ENCODE data around the gene WASF2.

WASF2 gene

DNA sequence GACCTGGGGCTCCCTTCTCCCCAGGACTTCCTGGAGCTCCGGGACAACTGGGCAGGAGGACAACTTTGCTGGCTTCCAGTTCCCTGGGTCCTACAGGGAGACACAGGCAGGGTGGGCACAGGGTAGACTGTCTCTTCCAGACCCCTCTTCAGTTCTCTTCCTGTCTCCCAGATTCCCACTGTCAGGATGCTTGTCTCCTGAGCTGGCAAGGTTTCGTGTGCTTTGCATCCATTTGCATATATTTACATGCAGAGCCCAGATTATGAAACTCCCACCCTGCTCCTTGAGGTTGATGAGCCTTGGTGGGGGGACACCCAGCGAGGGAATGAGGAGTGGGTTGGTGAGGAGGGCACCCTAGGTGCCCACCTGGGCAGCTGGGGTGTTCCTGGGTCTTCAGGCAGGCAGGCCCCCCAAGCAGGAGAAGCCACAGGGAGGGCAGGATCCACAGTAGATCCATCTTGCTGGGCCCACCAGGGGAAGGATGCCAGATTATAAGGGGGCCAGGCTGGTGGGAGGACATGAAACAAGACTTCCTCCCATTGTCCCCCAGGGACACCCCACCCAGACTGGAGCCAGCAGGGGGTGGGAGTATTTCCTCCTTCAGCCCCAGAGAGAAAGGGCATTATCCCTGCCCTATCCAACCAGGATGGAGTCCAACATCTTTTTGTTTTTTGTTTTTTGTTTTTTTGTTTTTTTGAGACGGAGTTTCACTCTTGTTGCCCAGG is 115.4 kb downstream of the WASF2 start, which contains the start of gene FCN3:
TSS of gene FCN3 (minus strand) at position 463 of the 725 bp plus-strand sequence. CDS start at position 457, 6 bp downstream.
- no peak for TF ChIP-seq CTCF (IDR thresholded peaks at IDR 0.05; ENCODE audit: insufficient read depth, low read length)
- TF ChIP-seq GABPA (IDR thresholded peaks at IDR 0.05; ENCODE audit: low read depth): no peak
- TF ChIP-seq, protein P1, sequence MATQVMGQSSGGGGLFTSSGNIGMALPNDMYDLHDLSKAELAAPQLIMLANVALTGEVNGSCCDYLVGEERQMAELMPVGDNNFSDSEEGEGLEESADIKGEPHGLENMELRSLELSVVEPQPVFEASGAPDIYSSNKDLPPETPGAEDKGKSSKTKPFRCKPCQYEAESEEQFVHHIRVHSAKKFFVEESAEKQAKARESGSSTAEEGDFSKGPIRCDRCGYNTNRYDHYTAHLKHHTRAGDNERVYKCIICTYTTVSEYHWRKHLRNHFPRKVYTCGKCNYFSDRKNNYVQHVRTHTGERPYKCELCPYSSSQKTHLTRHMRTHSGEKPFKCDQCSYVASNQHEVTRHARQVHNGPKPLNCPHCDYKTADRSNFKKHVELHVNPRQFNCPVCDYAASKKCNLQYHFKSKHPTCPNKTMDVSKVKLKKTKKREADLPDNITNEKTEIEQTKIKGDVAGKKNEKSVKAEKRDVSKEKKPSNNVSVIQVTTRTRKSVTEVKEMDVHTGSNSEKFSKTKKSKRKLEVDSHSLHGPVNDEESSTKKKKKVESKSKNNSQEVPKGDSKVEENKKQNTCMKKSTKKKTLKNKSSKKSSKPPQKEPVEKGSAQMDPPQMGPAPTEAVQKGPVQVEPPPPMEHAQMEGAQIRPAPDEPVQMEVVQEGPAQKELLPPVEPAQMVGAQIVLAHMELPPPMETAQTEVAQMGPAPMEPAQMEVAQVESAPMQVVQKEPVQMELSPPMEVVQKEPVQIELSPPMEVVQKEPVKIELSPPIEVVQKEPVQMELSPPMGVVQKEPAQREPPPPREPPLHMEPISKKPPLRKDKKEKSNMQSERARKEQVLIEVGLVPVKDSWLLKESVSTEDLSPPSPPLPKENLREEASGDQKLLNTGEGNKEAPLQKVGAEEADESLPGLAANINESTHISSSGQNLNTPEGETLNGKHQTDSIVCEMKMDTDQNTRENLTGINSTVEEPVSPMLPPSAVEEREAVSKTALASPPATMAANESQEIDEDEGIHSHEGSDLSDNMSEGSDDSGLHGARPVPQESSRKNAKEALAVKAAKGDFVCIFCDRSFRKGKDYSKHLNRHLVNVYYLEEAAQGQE (IDR thresholded peaks at IDR 0.05; ENCODE audit: insufficient replicate concordance, low read depth): no peak
- no peak for TF ChIP-seq SPI1 (IDR thresholded peaks at IDR 0.05; ENCODE audit: borderline replicate concordance, low read depth)
- TF ChIP-seq POLR2AphosphoS5 (IDR thresholded peaks at IDR 0.05; ENCODE audit: low read depth): no peak
- Histone ChIP-seq H3K27me3 (ENCODE audit: insufficient read depth, poor library complexity, severe bottlenecking) (no peaks in the 10 kb centered on the region), H3K4me3 (replicated peaks; ENCODE audit: insufficient read depth, low read length) (no peak within 1 kb of the TSS), H3K27ac (replicated peaks) (no peak within 1 kb of the TSS)
- no peak for DNase-seq (ENCODE audit: low read depth in 1 of 2, low spot score in 1 of 2)

DNA sequence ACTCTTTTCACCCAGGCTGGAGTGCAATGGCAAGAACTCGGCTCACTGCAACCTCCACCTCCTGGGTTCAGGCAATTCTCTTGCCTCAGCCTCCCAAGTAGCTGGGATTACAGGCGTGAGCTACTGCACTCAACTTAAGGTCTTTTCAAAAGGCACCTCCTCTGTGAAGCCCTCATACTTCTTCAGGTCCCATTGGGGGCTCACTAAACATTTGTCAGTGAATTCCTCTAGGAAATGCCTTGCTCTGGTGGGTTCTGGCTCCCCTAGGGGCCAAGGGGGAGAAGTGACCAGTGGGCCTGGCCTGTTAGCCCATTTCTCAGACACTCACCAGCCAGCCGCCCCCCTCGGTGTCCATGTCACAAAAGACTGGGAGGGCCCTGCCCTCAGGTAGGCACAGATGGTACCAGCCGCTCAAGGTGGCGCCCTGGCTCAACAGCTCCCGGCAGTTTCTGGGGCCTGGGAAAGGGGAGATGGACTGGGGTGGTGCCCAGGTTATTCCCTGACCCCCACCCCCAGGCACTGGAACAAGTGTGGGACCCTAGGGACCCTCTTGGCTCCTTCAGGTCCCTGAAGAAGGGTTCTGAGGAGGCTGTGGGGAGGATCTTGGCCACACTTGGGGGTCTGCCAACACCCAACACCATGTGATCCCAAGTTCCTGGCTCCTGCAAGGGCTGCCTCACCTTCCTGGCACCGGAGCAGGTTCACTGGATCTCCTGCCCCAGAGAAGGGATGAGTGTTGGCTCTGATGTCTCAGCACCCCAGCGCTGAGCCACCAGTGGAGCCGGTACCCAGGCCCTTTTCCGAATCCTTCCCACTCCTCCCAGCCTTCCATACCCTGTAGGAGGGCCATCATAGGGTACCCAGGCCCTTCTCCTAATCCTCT is 116.9 kb downstream of the WASF2 start:
- DNase-seq (ENCODE audit: low read depth in 1 of 2, low spot score in 1 of 2): no peak
- Histone ChIP-seq H3K4me3 (replicated peaks; ENCODE audit: insufficient read depth, low read length) (no peak overlapping the region), H3K27ac (replicated peaks) (no peak overlapping the region), H3K27me3 (ENCODE audit: insufficient read depth, poor library complexity, severe bottlenecking) (no peaks in the 10 kb centered on the region)
- TF ChIP-seq, protein P1 (IDR thresholded peaks at IDR 0.05; ENCODE audit: insufficient replicate concordance, low read depth): no peak
- TF ChIP-seq SPI1 (IDR thresholded peaks at IDR 0.05; ENCODE audit: borderline replicate concordance, low read depth): no peak
- no peak for TF ChIP-seq POLR2AphosphoS5 (IDR thresholded peaks at IDR 0.05; ENCODE audit: low read depth)
- TF ChIP-seq CTCF (IDR thresholded peaks at IDR 0.05; ENCODE audit: insufficient read depth, low read length): no peak
- no peak for TF ChIP-seq GABPA (IDR thresholded peaks at IDR 0.05; ENCODE audit: low read depth)

DNA sequence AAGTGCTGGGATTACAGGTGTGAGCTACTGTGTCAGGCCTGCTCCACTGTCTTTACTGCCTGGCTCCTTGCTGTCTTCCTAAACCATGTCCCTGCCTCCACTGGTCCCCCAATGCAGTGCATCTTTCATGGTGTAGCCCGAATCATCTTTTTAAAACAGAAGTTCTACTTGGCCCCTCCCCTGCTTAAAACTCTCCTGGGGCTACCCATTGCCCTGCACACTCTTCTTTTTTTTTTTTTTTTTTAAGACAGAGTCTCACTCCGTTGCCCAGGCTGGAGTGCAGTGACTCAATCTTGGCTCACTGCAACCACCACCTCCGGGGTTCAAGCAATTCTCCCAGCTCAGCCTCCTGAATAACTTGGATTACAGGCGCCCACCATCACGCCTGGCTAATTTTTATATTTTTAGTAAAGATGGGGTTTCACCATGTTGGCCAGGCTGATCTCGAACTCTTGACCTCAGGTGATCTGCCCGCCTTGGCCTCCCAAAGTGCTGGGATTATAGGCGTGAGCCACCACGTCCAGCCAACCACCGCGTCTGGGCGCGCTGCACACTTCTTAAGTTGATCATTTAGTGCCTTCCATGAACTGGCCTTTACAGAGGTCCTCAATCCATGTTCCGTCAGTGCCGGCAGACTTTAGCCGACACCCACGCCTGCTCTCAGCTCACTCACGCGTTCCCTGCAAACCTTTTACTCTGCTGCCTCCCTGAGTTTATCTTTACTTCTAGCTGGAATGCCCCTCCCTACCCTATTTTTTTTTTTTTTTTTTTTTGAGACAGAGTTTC is 117.8 kb downstream of the WASF2 start:
- no peak for DNase-seq (ENCODE audit: low read depth in 1 of 2, low spot score in 1 of 2)
- Histone ChIP-seq H3K27me3 (ENCODE audit: insufficient read depth, poor library complexity, severe bottlenecking) (no peaks in the 10 kb centered on the region), H3K27ac (replicated peaks) (no peak overlapping the region), H3K4me3 (replicated peaks; ENCODE audit: insufficient read depth, low read length) (no peak overlapping the region)
- TF ChIP-seq SPI1 (IDR thresholded peaks at IDR 0.05; ENCODE audit: borderline replicate concordance, low read depth) (no peak), POLR2AphosphoS5 (IDR thresholded peaks at IDR 0.05; ENCODE audit: low read depth) (no peak)
